HEK293 (cell line): ENCODE measurements around the gene ADAM8.

Experiments
- GLI2 ChIP-seq: fragments of 450-650 bp; formaldehyde crosslinking; IDR thresholded peaks from 2 replicates; pipeline ENCODE4; 2017; ENCODE audit warnings: missing biosample characterization, missing genetic modification characterization, low read depth, borderline replicate concordance
- KLF17 ChIP-seq: fragments of 450-650 bp; formaldehyde crosslinking; IDR thresholded peaks from 2 replicates; pipeline ENCODE4 v1.5.1; 2016; ENCODE audit warnings: missing biosample characterization, missing genetic modification characterization
- KLF8 ChIP-seq: fragments of 450-650 bp; formaldehyde crosslinking; IDR thresholded peaks from 2 replicates; pipeline ENCODE4 v1.5.1; 2016; ENCODE audit warnings: missing biosample characterization, missing genetic modification characterization
- KLF9 ChIP-seq: fragments of 450-650 bp; formaldehyde crosslinking; IDR thresholded peaks from 2 replicates; pipeline ENCODE4 v1.5.1; 2016; ENCODE audit warnings: missing biosample characterization, missing genetic modification characterization, low read depth
- ZBTB10 ChIP-seq: fragments of 450-650 bp; formaldehyde crosslinking; IDR thresholded peaks from 2 replicates; pipeline ENCODE4 v1.5.1; 2016; ENCODE audit warnings: missing biosample characterization, missing genetic modification characterization
- ZBTB7A ChIP-seq: fragments of 450-650 bp; formaldehyde crosslinking; IDR thresholded peaks from 2 replicates; pipeline ENCODE4 v1.5.1; 2016; ENCODE audit warnings: low read depth, missing biosample characterization, missing genetic modification characterization
- ZBTB8A ChIP-seq: fragments of 450-650 bp; formaldehyde crosslinking; IDR thresholded peaks from 2 replicates; pipeline ENCODE4 v1.5.1; 2016; ENCODE audit warnings: missing biosample characterization, missing genetic modification characterization
- ZFP37 ChIP-seq: fragments of 450-650 bp; formaldehyde crosslinking; IDR thresholded peaks from 2 replicates; pipeline ENCODE4 v1.5.1; 2016; ENCODE audit warnings: missing biosample characterization, missing genetic modification characterization
- ZFP41 ChIP-seq: fragments of 450-650 bp; formaldehyde crosslinking; IDR thresholded peaks from 2 replicates; pipeline ENCODE4 v1.5.1; 2016; ENCODE audit warnings: missing biosample characterization, missing genetic modification characterization, borderline replicate concordance
- ZFP69B ChIP-seq: fragments of 450-650 bp; formaldehyde crosslinking; IDR thresholded peaks from 2 replicates; pipeline ENCODE4 v1.5.1; 2016; ENCODE audit warnings: missing biosample characterization, missing genetic modification characterization
- ZNF174 ChIP-seq: fragments of 450-650 bp; formaldehyde crosslinking; IDR thresholded peaks from 2 replicates; pipeline ENCODE4 v1.5.0; 2017; ENCODE audit warnings: missing biosample characterization, mild to moderate bottlenecking, missing genetic modification characterization
- ZNF211 ChIP-seq: fragments of 450-650 bp; formaldehyde crosslinking; IDR thresholded peaks from 2 replicates; pipeline ENCODE4 v1.5.1; 2016; ENCODE audit warnings: low read depth, missing biosample characterization, missing genetic modification characterization
- ZNF266 ChIP-seq: fragments of 450-650 bp; formaldehyde crosslinking; IDR thresholded peaks from 2 replicates; pipeline ENCODE4 v1.5.1; 2016; ENCODE audit warnings: missing biosample characterization, missing genetic modification characterization, low read depth
- ZNF324 ChIP-seq: fragments of 450-650 bp; formaldehyde crosslinking; IDR thresholded peaks from 2 replicates; pipeline ENCODE4 v1.5.1; 2016; ENCODE audit warnings: missing biosample characterization, missing genetic modification characterization
- ZNF335 ChIP-seq: fragments of 450-650 bp; formaldehyde crosslinking; conservative IDR thresholded peaks from 2 replicates; pipeline ENCODE4 v1.5.1; 2016; ENCODE audit warnings: missing biosample characterization, missing genetic modification characterization
- ZNF350 ChIP-seq: fragments of 450-650 bp; formaldehyde crosslinking; IDR thresholded peaks from 2 replicates; pipeline ENCODE4 v1.5.0; 2017; ENCODE audit warnings: missing biosample characterization, mild to moderate bottlenecking, missing genetic modification characterization
- ZNF366 ChIP-seq: fragments of 450-650 bp; formaldehyde crosslinking; conservative IDR thresholded peaks from 2 replicates; pipeline ENCODE4 v1.5.1; 2016; ENCODE audit warnings: missing biosample characterization, missing genetic modification characterization
- ZNF394 ChIP-seq: fragments of 450-650 bp; formaldehyde crosslinking; IDR thresholded peaks from 2 replicates; pipeline ENCODE4 v1.5.1; 2016; ENCODE audit warnings: missing biosample characterization, missing genetic modification characterization, mild to moderate bottlenecking, moderate library complexity, borderline replicate concordance
- ZNF426 ChIP-seq: fragments of 450-650 bp; formaldehyde crosslinking; IDR thresholded peaks from 2 replicates; pipeline ENCODE4 v1.5.1; 2017; ENCODE audit warnings: missing biosample characterization, missing genetic modification characterization, mild to moderate bottlenecking, inconsistent platforms, moderate library complexity
- ZNF48 ChIP-seq: fragments of 450-650 bp; formaldehyde crosslinking; IDR thresholded peaks from 2 replicates; pipeline ENCODE4 v1.5.1; 2016; ENCODE audit warnings: missing biosample characterization, missing genetic modification characterization
- ZNF501 ChIP-seq: fragments of 450-650 bp; formaldehyde crosslinking; IDR thresholded peaks from 2 replicates; pipeline ENCODE4 v1.5.1; 2016; ENCODE audit warnings: missing biosample characterization, missing genetic modification characterization
- ZNF561 ChIP-seq: fragments of 450-650 bp; IDR thresholded peaks from 2 replicates; pipeline ENCODE4 v1.5.1; 2018; ENCODE audit warnings: missing biosample characterization, missing genetic modification characterization, borderline replicate concordance
- ZNF571 ChIP-seq: fragments of 450-650 bp; formaldehyde crosslinking; IDR thresholded peaks from 2 replicates; pipeline ENCODE4 v1.5.0; 2017; ENCODE audit warnings: missing biosample characterization, missing genetic modification characterization
- ZNF600 ChIP-seq: fragments of 450-650 bp; formaldehyde crosslinking; IDR thresholded peaks from 2 replicates; pipeline ENCODE4 v1.5.1; 2016; ENCODE audit warnings: missing biosample characterization, missing genetic modification characterization
- ZNF623 ChIP-seq: fragments of 450-650 bp; formaldehyde crosslinking; IDR thresholded peaks from 2 replicates; pipeline ENCODE4 v1.5.1; 2016; ENCODE audit warnings: missing biosample characterization, missing genetic modification characterization
- ZNF626 ChIP-seq: fragments of 450-650 bp; sonication (Bioruptor Pico); formaldehyde crosslinking; IDR thresholded peaks from 2 replicates; pipeline ENCODE4 v1.5.1; 2018; ENCODE audit warnings: missing biosample characterization, missing genetic modification characterization, inconsistent platforms
- ZNF664 ChIP-seq: fragments of 450-650 bp; formaldehyde crosslinking; IDR thresholded peaks from 2 replicates; pipeline ENCODE4 v1.5.1; 2016; ENCODE audit warnings: missing biosample characterization, missing genetic modification characterization
- ZNF792 ChIP-seq: fragments of 450-650 bp; formaldehyde crosslinking; IDR thresholded peaks from 2 replicates; pipeline ENCODE4 v1.5.1; 2016; ENCODE audit warnings: missing biosample characterization, missing genetic modification characterization
- TF ChIP-seq, protein P1 (sequence below): fragments of 450-650 bp; formaldehyde crosslinking; IDR thresholded peaks from 2 replicates; pipeline ENCODE4 v1.5.1; 2016; ENCODE audit warnings: missing biosample characterization, missing genetic modification characterization
- TF ChIP-seq, protein P2 (sequence below): fragments of 450-650 bp; formaldehyde crosslinking; IDR thresholded peaks from 2 replicates; pipeline ENCODE4 v1.5.1; 2017; ENCODE audit warnings: missing biosample characterization, missing genetic modification characterization

The ADAM8 gene

GRCh38 chr10:133258818-133259601, 17.7 kb downstream of the ADAM8 start (continued):
- TF ChIP-seq ZBTB8A (tag by site-specific recombination) (peak; percentile 40; the same call in 1 of the 2 replicates), ZNF561 (tag by site-specific recombination) (no peak), ZNF174 (tag by site-specific recombination) (no peak), ZNF792 (tag by site-specific recombination) (no peak), ZFP41 (tag by site-specific recombination) (no peak), KLF9 (tag by site-specific recombination) (no peak), KLF17 (tag by site-specific recombination) (peak; percentile 91), ZNF366 (tag by site-specific recombination) (peak; percentile 33; the same call in 1 of the 2 replicates), ZNF626 (no peak), ZNF394 (tag by site-specific recombination) (peak; percentile 31; the same call in 1 of the 2 replicates), GLI2 (no peak), ZNF335 (tag by site-specific recombination) (peak; percentile 19; the same call in 1 of the 2 replicates), ZNF266 (tag by site-specific recombination) (no peak), ZFP37 (tag by site-specific recombination) (no peak), ZNF664 (no peak), ZNF324 (peak; percentile 59; the same call in 1 of the 2 replicates), ZFP69B (no peak), ZNF501 (tag by site-specific recombination) (no peak), ZNF571 (no peak), ZNF48 (tag by site-specific recombination) (no peak), ZNF211 (tag by site-specific recombination) (no peak), KLF8 (tag by site-specific recombination) (0 out of 2 replicates have a peak, but pooled peaks have one; percentile 58), ZNF350 (tag by site-specific recombination) (no peak), ZBTB10 (peak; percentile 56; the same call in 1 of the 2 replicates), ZNF623 (tag by site-specific recombination) (peak; percentile 25; the same call in 1 of the 2 replicates), ZBTB7A (no peak), ZNF600 (tag by site-specific recombination) (0 out of 2 replicates have a peak, but pooled peaks have one; percentile 21), ZNF426 (tag by site-specific recombination) (no peak)
- TF ChIP-seq, protein P1, sequence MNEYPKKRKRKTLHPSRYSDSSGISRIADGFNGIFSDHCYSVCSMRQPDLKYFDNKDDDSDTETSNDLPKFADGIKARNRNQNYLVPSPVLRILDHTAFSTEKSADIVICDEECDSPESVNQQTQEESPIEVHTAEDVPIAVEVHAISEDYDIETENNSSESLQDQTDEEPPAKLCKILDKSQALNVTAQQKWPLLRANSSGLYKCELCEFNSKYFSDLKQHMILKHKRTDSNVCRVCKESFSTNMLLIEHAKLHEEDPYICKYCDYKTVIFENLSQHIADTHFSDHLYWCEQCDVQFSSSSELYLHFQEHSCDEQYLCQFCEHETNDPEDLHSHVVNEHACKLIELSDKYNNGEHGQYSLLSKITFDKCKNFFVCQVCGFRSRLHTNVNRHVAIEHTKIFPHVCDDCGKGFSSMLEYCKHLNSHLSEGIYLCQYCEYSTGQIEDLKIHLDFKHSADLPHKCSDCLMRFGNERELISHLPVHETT (tag by site-specific recombination) = 0 out of 2 replicates have a peak, but pooled peaks have one; percentile 60
- TF ChIP-seq, protein P2, sequence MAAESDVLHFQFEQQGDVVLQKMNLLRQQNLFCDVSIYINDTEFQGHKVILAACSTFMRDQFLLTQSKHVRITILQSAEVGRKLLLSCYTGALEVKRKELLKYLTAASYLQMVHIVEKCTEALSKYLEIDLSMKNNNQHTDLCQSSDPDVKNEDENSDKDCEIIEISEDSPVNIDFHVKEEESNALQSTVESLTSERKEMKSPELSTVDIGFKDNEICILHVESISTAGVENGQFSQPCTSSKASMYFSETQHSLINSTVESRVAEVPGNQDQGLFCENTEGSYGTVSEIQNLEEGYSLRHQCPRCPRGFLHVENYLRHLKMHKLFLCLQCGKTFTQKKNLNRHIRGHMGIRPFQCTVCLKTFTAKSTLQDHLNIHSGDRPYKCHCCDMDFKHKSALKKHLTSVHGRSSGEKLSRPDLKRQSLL (tag by site-specific recombination) = peak; percentile 73; the same call in 1 of the 2 replicates
